K562 (cell line): Measurements from ENCODE around the gene G6PC3. TPM values are rescaled to one million over a fixed set of nuclear protein-coding genes. Genes with fewer than 3 reads are reported as not detected.

Source experiments
- ETS2 ChIP-seq: IDR thresholded peaks from 2 replicates; pipeline ENCODE4 v1.6.1; 2016; ENCODE audit warnings: borderline replicate concordance, missing genetic modification characterization, mild to moderate bottlenecking, moderate library complexity, missing compliant biosample characterization; ENCODE audit not compliant: poor library complexity, severe bottlenecking
- GABPA ChIP-seq: fragments of 200-800 bp; sonication (Bioruptor generic); conservative IDR thresholded peaks from 2 replicates; pipeline ENCODE4 v1.6.1; 2016; ENCODE audit warnings: low read depth, missing genetic modification characterization, missing compliant biosample characterization
- GTF2E2 ChIP-seq: fragments of 200-800 bp; sonication (Bioruptor generic); IDR thresholded peaks from 2 replicates; pipeline ENCODE4 v1.6.1; 2016; ENCODE audit warnings: missing genetic modification characterization, missing compliant biosample characterization
- NKRF ChIP-seq: fragments of 450-650 bp; IDR thresholded peaks from 2 replicates; pipeline ENCODE4 v1.6.1; 2016; ENCODE audit warnings: borderline replicate concordance
- SMARCA4 ChIP-seq: fragments of 450-650 bp; IDR thresholded peaks from 2 replicates; pipeline ENCODE4 v1.6.1; 2016
- STAT5B ChIP-seq: fragments of 250-450 bp; sonication (Bioruptor Pico); IDR thresholded peaks from 2 replicates; pipeline ENCODE4 v1.8.0; 2021; ENCODE audit warnings: mild to moderate bottlenecking, inconsistent platforms
- ZFP91 ChIP-seq: sonication (generic); formaldehyde crosslinking; IDR thresholded peaks from 2 replicates; pipeline ENCODE4 v1.8.0; 2022; ENCODE audit warnings: mild to moderate bottlenecking, missing genetic modification reagents
- ZNF280B ChIP-seq: fragments of 250-450 bp; sonication (Bioruptor Pico); IDR thresholded peaks from 2 replicates; pipeline ENCODE4 v1.5.1; 2021; ENCODE audit warnings: mild to moderate bottlenecking
- ZNF785 ChIP-seq: fragments of 250-450 bp; sonication (Bioruptor Pico); IDR thresholded peaks from 2 replicates; pipeline ENCODE4 v1.4.0; 2020; ENCODE audit warnings: mild to moderate bottlenecking
- polyA plus RNA-seq, 8 experiments: library from polyadenylated mRNA; depleted of rRNA in 4 of 8; stranded (reverse) in 5 of 8; unstranded in 3 of 8; fragments of >200 nt; fragmentation: Nextera tagmentation in 2 of 8; fragmentation: Illumina TruSeq in 1 of 8; extraction: Ambion mirVana in 2 of 8; extraction: Trizol in 1 of 8; gene quantifications; 2 replicates each; pipeline versions ENCODE4 v1.2.1 to v1.2.3, GENCODE V29; 2011 to 2014; ENCODE audit warnings: inconsistent platforms in 1 of 8, missing spikeins in 1 of 8
- total RNA-seq, 7 experiments: library from RNA; depleted of rRNA in 6 of 7; stranded (reverse); fragments of >200 nt in 6 of 7; fragmentation: Illumina TruSeq in 2 of 7; extraction: Trizol in 2 of 7; gene quantifications; 2 replicates each; pipeline versions ENCODE4 v1.2.1 to v1.2.3, GENCODE V29; 2011 to 2021; ENCODE audit warnings: low replicate concordance in 1 of 7
- TF ChIP-seq, protein P1 (sequence below): fragments of 450-650 bp; formaldehyde crosslinking; IDR thresholded peaks from 2 replicates; pipeline ENCODE4 v1.4.0; 2020; ENCODE audit warnings: mild to moderate bottlenecking, mixed read lengths
- TF ChIP-seq, protein P2 (sequence below): fragments of 450-650 bp; IDR thresholded peaks from 2 replicates; pipeline ENCODE4 v1.6.1; 2016; ENCODE audit warnings: low read depth

Gene G6PC3
- total and polyA plus RNA-seq, 9 of the 15 experiments (the other 6 are each of a cell fraction or from before 2014, with no cell fraction given) = 10.4 to 57.8 (median 31.1) TPM

DNA sequence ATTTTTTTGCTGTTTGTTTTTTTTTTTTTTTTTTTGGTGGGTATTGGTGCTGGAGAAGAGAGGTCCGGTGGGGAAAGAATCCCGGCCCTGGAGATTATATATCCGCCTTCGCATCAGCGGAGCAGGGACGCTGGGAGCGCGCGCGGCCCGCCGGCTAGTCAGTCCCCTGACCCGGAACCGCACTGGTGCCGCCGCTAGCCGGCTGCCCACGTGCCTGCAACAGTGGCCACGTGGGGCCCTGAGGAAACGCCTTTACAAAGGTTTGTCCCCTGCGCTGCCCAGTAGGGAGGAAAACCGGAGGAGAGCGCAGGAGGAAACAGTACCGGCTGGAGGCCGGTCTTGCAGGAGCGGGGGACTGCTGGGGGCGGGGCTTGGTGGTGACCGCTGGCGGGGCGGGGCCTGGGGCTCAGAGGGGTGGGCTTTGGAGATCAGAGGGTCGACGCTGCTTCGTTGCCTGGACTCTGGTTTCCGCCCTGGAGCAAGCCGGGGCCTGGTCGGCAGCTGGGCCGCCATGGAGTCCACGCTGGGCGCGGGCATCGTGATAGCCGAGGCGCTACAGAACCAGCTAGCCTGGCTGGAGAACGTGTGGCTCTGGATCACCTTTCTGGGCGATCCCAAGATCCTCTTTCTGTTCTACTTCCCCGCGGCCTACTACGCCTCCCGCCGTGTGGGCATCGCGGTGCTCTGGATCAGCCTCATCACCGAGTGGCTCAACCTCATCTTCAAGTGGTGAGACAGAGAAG is at the start of gene G6PC3 (continued):
- TF ChIP-seq ZNF280B (no peak), ZNF785 (no peak), ETS2 (tag) (no peak), STAT5B (no peak), GABPA (tag) (peak; percentile 95), NKRF (peak; percentile 99), GTF2E2 (no peak; the same call in 1 of the 2 replicates), ZFP91 (CRISPR knock-in tag) (no peak), SMARCA4 (peak; percentile 7; the same call in 1 of the 2 replicates)
- TF ChIP-seq, protein P1, sequence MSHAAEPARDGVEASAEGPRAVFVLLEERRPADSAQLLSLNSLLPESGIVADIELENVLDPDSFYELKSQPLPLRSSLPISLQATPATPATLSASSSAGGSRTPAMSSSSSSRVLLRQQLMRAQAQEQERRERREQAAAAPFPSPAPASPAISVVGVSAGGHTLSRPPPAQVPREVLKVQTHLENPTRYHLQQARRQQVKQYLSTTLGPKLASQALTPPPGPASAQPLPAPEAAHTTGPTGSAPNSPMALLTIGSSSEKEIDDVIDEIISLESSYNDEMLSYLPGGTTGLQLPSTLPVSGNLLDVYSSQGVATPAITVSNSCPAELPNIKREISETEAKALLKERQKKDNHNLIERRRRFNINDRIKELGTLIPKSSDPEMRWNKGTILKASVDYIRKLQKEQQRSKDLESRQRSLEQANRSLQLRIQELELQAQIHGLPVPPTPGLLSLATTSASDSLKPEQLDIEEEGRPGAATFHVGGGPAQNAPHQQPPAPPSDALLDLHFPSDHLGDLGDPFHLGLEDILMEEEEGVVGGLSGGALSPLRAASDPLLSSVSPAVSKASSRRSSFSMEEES (CRISPR knock-in tag) = peak; percentile 46; the same call in 1 of the 2 replicates
- TF ChIP-seq, protein P2, sequence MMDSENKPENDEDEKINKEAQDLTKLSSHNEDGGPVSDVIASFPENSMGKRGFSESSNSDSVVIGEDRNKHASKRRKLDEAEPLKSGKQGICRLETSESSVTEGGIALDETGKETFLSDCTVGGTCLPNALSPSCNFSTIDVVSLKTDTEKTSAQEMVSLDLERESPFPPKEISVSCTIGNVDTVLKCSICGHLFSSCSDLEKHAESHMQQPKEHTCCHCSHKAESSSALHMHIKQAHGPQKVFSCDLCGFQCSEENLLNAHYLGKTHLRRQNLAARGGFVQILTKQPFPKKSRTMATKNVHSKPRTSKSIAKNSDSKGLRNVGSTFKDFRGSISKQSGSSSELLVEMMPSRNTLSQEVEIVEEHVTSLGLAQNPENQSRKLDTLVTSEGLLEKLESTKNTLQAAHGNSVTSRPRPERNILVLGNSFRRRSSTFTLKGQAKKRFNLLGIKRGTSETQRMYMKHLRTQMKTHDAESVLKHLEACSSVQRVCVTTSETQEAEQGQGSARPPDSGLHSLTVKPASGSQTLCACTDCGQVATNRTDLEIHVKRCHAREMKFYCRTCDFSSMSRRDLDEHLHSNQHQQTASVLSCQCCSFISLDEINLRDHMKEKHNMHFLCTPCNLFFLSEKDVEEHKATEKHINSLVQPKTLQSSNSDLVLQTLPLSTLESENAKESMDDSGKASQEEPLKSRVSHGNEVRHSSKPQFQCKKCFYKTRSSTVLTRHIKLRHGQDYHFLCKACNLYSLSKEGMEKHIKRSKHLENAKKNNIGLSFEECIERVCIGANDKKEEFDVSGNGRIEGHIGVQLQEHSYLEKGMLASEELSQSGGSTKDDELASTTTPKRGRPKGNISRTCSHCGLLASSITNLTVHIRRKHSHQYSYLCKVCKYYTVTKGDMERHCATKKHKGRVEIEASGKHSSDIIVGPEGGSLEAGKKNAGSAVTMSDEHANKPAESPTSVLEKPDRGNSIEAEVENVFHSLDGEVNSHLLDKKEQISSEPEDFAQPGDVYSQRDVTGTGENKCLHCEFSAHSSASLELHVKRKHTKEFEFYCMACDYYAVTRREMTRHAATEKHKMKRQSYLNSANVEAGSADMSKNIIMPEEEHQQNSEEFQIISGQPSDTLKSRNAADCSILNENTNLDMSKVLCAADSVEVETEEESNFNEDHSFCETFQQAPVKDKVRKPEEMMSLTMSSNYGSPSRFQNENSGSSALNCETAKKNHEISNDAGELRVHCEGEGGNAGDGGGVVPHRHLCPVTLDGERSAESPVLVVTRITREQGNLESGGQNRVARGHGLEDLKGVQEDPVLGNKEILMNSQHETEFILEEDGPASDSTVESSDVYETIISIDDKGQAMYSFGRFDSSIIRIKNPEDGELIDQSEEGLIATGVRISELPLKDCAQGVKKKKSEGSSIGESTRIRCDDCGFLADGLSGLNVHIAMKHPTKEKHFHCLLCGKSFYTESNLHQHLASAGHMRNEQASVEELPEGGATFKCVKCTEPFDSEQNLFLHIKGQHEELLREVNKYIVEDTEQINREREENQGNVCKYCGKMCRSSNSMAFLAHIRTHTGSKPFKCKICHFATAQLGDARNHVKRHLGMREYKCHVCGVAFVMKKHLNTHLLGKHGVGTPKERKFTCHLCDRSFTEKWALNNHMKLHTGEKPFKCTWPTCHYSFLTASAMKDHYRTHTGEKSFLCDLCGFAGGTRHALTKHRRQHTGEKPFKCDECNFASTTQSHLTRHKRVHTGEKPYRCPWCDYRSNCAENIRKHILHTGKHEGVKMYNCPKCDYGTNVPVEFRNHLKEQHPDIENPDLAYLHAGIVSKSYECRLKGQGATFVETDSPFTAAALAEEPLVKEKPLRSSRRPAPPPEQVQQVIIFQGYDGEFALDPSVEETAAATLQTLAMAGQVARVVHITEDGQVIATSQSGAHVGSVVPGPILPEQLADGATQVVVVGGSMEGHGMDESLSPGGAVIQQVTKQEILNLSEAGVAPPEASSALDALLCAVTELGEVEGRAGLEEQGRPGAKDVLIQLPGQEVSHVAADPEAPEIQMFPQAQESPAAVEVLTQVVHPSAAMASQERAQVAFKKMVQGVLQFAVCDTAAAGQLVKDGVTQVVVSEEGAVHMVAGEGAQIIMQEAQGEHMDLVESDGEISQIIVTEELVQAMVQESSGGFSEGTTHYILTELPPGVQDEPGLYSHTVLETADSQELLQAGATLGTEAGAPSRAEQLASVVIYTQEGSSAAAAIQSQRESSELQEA = peak; percentile 98
